ENCODE data around the gene RASA2.
"Not testable (repeated sequence)": the region's sequence is repeated elsewhere in the genome, so short reads cannot be mapped to it uniquely, and the experiment has no call there.

The RASA2 gene

DNA sequence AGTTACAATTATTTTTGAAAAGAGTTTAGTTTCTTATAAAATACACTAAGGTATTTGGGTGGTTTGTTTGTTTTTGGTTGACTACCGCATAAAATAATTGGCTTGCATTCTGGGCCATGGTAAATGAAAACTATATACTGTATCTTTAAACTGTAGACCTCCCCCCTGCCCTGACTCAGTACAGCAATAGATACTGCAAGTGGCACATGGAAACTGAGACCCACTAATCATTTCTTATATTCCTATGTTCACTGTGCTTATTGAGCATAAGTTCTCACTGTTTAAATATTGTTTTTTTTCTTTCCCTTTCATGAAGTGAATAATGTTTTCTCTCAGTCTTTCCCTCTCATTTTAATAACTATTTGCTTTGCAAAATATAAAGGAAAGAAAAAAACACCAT is 45.8 kb downstream of the RASA2 start:
- DNase-seq (ENCODE audit: low read depth, low spot score): no peak

DNA sequence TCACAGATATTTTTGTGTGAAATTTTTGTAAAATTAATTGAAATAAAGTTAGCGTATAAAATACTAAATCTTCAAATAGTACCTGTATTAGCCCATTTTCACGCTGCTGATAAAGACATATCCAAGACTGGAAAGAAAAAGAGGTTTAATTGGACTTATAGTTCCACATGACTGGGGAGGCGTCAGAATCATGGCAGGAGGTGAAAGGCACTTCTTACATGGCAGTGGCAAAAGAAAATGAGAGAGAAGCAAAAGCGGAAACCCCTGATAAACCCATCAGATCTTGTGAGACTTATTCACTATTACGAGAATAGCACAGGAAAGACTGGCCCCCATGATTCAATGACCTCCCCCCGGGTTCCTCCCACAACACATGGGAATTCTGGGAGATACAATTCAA is 49.2 kb downstream of the RASA2 start:
- DNase-seq (ENCODE audit: low read depth, low spot score): not testable (repeated sequence)

DNA sequence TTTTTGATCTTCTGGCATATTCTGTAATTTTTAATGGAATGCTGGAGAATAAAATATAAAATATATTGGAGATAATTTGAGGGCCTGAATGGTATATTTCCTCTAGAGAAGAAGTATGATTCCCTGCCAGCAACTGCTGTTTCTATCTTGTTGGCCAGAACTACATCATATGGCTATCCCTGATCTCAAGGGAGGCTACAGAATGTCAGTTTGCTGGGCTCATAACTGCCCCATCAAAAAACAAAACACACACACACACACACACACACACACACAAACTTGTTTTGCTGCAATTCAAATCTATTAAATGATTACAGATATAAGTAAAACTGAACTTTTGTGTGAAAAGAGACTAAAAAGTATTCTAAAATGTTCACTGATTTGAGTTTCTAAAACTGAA is 51.0 kb downstream of the RASA2 start:
- DNase-seq (ENCODE audit: low read depth, low spot score): no peak

DNA sequence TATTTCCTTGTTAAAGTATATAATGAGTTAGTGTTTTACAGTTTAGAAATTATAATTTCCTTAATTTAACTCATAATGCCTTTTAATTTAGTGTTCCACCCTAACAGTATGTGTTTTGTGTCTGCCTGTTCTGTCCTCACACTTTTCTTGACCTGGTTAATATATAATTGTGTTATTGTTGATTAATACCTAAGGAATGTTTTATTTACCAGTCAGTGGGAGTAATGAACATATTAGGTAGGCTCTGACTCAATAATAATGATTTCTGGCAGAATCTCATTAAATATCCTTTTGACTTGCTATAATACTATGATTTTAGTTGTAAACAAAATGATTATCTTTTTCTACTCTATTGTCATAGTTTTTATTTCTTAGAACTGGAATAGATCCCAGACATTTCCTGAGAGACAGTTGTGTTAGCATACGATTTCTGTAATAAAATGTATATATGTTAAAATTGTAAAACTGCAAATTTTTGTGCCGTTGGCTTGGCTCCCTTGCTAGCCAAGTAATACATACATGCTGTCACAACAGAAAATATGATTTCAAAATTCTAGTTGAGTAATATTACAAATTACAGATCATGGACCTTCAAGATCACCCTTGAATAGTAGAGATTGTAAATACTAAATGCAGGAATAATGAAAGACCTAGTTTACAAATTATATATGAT is 51.9 kb downstream of the RASA2 start:
- DNase-seq (ENCODE audit: low read depth, low spot score): no peak

DNA sequence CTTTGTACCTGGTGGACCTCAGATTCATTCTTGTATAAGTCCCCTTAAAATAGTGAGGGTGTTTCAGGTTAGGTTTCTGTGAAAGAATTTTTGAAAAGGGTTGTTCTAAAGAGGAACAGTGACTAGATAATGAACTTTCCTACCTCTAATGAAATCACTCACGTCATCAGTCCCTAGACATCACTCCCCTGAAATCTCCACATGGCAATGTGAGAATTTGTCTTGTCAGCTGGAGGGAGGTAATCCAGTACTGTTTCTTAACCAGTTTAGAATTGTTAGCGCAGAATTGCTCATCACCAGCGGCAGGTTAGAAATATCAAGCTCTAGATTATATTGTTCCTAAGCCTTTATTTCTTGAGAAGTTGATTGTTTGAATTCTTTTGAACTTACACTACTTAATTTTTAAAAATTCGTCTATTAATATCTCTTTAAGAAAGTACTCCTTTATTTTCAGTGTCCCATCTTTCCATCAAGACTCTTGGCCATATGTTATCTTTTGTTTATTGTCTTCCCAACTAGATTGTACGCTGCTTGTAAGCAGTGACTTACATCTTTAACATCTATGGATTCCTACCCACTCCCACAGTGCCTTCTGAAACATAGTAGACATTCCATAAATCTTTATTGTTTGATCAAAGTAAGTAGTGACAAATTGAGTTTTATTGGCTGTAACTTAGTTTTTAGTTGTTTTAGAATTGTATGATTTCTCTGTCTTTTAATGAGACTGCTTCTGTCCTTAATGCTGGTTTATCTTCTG is 52.8 kb downstream of the RASA2 start:
- no peak for DNase-seq (ENCODE audit: low read depth, low spot score)

DNA sequence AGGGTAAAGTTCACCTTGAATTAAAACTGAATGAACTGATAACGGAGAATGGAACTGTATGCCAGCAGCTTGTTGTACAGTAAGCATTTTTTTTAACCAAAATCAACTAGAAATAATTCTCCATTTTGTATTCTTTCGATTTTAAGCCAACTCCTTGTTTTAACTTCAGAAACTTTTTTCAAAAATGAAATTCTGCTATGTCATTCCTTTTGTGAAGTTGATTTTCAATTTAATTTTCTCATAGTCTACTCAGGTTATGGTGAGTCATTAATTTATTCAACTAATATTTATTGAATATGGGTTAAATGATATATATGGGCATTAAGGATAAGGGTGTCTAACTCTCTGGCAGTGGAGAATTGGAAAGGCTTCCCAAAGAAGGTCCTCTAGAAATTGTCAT is 53.7 kb downstream of the RASA2 start:
- no peak for DNase-seq (ENCODE audit: low read depth, low spot score)

DNA sequence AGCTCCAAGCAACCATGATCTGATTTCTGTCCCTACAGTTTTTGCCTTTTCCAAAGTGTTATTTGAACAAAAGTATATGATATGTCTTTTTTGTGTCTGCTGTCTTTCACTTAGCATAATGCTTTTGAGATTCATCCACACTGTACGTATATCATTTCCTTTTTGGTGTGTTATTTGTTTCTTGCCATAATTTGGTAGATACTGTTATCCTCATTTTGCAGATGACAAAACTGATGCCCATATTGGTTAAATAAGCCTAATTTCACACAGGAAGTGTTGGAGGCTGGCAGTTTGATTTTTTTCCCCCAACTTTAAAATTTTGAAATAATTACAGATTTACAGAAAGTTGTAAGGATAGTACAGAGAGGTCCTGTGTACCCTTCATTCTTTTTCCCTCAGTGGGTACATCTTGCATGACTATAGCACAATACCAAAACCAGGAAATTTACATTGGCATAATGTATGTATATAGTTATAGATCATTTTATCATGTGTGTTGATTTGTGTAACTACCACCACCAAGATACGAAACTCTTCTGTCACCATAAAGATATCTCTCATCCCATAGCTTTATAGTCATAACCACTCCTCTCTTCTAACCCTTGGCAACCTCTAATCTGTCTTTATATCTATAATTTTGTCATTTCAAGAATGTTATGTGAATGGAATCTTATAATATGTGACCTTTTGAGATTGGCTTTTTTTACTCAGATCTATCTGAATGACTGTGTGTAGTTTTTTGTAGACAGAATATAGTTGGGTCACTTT is 55.6 kb downstream of the RASA2 start:
- DNase-seq (ENCODE audit: low read depth, low spot score): no peak

DNA sequence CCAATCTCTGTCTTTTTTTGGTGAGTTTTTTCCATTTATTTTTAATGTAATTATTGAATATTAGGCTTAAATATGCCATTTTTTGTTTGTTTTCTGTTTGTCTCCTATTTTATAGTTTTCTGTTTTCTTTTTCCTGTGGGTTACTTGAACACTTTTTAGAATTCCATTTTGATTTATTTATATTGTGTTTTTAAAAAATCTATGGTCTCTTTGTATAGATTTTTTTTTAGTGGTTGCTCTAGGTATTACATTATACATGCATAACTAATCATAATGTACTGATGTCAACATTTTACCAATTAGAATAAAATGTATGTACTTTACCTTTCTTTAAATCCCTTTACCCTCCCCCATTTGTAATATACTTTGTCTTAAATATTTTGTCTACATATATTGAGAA is 56.2 kb downstream of the RASA2 start:
- no peak for DNase-seq (ENCODE audit: low read depth, low spot score)

DNA sequence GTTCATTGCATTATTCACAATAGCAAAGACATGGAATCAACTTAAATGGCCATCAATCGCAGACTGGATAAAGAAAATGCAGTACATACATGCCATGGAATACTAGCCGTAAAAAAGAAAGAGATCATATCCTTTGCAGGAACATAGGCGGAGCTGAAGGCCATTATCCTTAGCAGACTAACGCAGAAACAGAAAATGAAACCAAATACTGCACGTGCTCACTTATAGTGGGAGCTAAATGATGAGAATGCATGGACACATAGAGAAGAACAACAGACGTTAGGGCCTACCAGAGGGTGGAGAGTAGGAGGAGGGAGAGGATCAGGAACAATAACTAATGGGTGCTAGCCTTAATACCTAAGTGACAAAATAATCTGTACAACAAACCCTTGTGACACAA is 57.9 kb downstream of the RASA2 start:
- DNase-seq (ENCODE audit: low read depth, low spot score): no peak

DNA sequence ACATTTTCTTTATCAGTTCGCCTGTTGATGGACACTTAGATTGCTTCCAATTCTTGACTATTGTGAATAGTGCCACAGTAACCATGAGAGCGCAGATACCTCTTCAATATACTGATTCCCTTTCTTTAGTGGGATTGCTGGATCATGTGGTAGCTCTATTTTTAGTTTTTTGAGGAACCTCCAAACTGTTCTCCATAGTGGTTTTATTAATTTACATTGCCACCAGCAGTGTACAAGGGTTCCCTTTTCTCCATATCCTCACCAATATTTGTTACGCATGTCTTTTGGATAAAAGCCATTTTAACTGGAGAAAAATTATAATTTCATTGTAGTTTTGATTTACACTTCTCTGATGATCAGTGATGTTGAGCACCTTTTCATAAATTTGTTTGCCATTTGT is 59.3 kb downstream of the RASA2 start:
- no peak for DNase-seq (ENCODE audit: low read depth, low spot score)

DNA sequence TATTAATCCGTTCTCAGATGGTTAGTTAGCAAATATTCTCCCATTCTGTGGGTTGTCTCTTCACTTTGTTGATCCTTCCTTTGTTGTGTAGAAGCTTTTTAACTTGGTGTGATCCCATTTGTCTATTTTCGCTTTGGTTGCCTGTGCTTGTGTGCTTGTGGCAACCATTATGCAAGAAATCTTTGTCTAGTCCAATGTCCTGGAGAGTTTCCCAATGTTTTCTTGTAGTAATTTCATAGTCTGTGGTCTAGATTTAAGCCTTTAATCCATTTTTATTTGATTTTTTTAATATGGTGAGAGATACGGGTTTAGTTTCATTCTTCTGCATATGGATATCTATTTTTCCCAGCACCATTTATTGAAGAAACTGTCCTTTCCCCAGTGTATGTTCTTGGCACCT is 59.8 kb downstream of the RASA2 start:
- DNase-seq (ENCODE audit: low read depth, low spot score): no peak

DNA sequence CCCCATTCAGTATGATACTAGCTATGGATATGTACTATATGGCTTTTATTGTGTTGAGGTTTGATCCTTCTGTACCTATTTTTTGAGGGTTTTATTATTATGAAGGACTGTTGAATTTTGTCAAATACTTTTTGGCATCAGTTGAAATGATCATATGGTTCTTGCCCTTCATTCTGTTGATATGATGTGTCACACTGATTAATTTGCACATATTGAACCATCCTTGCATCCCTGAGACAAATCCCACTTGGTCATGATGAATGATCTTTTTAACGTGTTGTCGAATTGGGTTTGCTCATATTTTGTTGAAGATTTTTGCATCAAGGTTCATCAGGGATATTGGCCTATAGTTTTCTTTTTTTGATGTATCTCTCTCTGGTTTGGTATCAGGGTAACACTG is 61.0 kb downstream of the RASA2 start:
- no peak for DNase-seq (ENCODE audit: low read depth, low spot score)

DNA sequence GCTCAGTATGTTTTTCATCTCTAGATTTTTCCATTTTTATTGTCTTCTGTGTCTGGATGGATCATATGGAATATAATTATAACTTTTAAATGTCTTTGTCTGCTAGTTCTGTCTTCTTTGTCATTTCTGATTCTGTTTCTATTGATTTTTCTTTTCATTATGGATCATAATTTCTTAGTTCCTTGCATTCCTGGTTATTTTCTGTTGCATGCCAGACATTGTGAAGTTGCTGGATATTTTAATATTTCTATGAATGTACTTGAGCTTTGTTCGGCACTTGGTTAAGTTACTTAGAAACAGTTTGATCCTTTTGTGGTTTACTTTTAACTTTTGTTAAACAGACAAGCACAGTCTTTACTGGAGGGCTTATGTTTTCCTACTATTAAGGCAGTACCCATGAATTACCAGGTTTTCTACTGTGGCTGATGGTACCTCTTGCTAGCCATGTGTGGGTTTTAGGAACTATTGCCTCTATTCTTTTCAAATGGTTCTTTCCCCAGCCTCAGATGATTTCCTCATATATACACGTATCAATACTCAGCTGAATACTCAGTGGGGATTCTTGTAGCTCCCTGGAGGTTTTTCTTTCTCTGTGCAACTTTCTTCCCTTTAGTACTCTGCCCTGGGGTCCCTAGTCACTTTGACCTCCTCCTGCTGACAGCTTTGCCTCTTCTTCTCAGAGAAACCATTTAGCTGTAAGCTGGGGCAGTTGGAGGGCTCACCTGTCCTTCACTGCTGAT is 64.3 kb downstream of the RASA2 start:
- DNase-seq (ENCODE audit: low read depth, low spot score): no peak

DNA sequence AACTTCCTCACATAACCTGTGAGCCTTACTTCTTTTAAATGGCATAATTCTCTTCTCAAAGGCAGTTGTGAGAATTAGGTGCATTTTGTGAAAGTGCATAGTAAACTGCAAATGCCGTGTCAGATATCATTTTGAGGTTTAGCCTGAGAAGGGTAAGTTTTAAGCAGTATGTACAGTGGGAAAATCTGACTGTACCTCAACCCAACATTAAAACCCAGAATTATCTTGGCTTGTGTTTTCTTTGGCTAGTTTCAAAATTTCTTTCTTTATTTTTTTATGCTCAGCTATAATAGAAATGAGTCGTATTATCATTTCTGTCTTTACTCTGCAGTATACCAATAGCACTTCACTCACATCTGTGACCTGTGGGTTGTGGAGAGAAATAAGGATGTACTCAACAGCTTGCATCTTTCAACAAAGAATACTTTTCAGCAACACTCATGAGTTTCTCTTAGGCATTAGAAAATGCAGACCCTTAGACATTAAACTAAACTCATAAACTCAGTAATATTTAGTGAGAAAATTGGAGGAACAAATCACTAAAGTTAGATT is 65.7 kb downstream of the RASA2 start:
- DNase-seq (ENCODE audit: low read depth, low spot score): no peak

DNA sequence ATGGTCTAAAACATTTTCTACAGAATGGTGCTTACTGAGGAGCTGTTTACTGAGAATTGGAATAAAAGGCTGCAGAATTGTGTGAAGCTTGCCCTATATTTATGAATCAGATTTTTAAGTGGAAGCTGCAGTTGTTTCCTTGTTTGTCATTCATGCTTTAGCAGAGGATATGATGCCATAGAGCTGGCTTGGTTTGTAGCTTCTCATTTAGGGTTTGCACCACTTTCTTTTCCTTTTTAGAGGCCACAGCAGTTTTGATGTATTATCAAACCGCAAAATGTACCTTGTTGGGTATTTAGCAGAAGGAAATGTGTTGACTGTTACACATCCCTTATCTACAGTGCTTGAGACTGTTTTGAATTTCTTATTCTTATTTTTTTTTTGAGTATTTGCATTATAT is 66.2 kb downstream of the RASA2 start:
- DNase-seq (ENCODE audit: low read depth, low spot score): no peak

DNA sequence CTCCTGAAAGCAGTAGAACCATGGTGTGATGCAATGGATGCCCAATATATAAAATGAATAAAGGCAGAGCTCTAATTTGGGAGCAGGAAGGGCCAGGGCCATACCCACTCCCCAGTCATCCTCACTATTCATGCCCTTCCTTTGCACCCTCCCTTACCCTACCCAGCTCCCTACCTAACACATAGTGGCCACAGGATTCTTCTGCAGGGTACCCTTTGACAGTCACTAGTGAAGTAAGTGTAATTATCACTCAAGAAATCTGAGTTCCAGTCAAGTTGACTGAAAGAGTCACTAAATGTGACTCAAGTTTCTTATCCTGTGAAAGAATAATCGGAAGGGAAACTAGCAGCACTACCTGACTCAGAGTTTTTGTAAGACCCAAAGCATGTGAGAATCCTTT is 69.2 kb downstream of the RASA2 start:
- DNase-seq (ENCODE audit: low read depth, low spot score): peak; percentile 8

DNA sequence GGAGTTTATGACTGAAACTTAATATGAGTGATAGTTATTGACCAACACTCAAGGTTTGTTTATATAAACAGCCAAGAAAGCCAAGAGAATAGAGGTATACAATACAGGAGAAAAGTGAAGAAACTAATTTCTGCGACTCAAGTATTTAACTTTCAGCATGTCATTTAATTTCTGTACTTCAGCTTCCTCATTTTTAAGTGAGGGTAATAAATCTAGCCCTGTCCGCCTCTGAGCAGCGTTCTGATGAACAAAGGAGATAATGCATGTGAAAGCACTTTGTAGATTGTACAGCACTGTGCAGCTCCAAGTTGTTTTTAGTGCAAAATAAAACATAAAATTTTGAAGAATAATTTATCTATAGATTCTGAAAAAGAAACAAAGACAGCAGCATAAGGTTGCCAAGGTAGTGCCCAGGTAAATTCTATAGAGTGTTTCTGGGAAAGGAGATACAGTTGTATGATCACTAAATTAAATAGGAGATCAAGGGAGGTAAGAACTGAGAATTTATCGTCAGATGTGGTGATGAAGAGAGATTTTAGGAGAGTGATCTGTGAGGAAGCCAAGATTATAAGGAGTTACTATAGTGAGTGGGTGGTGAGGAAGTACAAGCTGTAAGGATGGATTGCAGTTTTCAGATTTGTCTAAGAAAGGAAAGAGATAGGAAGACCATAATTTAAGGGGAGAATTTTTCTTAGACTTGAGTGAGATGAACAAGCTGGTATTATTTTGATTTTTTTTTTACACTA is 71.3 kb downstream of the RASA2 start:
- no peak for DNase-seq (ENCODE audit: low read depth, low spot score)

DNA sequence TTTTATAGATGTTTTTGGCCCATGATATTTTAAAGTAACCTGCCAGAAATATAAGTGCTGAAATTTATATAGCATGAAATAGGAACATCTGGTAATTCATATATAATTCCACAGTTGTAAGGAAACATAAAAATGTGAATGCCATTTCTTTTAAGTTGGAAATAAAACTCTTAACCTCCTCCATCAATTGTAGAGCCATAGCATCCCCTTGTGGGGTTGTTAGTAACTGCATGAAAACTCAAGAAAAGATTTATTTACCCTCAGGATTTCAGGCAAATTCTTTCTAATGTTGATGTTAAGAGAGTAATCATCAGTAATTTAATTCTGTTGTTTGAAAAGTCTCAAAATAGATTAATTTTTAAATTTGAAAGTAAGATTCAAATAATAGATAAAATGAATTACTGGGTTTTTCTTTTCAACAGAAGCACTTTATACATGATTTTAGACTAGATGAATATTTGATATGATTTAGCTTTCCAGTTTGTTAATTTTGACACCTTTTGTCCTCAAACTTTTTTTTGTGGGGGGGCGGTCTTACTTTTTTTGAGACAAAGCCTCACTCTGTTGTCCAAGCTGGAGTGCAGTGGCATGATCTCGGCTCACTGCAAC is 74.7 kb downstream of the RASA2 start:
- peak; percentile 75 for DNase-seq (ENCODE audit: low read depth, low spot score)

DNA sequence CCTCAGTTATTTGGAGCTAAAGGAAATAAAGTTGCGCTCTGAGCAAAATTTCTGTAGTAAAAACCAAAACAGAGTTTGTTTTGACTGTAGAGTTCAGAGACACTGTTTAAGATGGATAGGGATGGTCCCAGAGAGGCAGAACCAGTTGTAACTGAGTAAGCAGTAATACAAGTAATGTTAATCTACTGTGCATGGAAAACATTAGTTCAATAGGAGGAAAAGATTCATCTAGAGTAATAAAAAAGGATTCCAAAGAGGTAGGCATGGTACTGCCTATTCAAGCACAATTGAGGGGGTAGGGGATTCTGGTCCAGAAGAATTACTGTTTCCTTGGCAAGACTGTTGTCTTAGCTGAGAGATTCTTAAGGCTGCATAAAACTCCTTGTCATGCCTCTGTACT is 77.4 kb downstream of the RASA2 start:
- no peak for DNase-seq (ENCODE audit: low read depth, low spot score)

DNA sequence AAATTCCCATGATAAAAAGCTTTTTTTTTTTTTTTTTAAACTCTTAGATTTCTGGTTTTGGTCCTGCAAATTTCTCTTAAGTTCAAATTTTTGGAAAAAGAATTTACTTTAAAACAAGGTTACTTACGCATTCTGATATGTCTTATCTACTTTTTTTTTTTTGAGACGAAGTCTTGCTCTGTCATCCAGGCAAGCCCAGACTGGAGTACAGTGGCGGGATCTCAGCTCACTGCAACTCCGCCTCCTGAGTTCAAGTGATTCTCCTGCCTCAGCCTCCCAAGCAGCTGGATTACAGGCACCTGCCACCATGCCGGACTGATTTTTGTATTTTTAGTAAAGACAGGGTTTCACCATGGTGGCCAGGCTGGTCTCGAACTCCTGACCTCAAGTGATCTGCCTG is 83.2 kb downstream of the RASA2 start:
- no peak for DNase-seq (ENCODE audit: low read depth, low spot score)
